ENCODE data around the gene CZIB. TPM values are rescaled to one million over a fixed set of nuclear protein-coding genes. Genes with fewer than 3 reads are reported as not detected.

Gene CZIB
- total and polyA plus RNA-seq, 2 of the 13 experiments (the other 11 are each of a cell fraction or from before 2014, with no cell fraction given), result 49.2 to 67.0 TPM

DNA sequence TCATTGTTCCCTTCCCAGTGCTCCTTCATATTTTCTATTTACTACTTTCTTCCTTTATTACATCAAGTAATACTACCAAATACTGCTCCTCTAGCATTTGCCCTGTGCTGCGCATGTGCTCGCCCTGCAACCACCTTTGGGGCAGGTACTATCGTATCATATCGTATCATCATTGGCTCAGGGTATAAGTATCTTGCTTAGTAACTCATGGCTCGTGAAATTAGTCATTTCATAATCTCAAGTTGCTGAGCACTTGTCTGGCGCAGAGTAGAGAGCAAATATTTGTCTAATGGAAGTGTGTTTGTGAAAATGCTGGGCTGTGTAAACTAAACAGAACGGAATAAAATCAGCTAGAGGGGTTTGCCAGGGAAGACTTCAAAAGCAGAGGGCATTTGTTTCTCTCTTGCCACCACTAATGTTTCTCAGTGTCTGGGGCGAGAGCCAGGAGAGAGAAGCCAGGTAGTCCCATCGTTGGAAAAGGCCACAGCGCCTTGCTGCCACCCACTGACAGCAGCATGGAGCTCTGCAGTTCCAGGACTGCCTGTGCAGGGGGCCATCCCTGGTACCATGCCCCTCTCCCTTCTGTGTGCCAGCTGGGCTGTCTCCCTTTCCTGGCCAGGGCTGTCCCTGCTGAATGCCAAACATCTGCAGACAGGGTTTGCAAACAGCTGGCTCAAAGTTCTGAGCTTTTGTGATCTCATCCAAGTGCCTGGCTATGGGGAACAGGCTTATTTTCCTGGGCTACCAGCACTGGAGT, 43.8 kb downstream of the CZIB start (continued):
- TF ChIP-seq, protein P1, sequence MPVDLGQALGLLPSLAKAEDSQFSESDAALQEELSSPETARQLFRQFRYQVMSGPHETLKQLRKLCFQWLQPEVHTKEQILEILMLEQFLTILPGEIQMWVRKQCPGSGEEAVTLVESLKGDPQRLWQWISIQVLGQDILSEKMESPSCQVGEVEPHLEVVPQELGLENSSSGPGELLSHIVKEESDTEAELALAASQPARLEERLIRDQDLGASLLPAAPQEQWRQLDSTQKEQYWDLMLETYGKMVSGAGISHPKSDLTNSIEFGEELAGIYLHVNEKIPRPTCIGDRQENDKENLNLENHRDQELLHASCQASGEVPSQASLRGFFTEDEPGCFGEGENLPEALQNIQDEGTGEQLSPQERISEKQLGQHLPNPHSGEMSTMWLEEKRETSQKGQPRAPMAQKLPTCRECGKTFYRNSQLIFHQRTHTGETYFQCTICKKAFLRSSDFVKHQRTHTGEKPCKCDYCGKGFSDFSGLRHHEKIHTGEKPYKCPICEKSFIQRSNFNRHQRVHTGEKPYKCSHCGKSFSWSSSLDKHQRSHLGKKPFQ (CRISPR knock-in tag; IDR thresholded peaks at IDR 0.05; ENCODE audit: insufficient replicate concordance), result no peak
- TF ChIP-seq, protein P2, sequence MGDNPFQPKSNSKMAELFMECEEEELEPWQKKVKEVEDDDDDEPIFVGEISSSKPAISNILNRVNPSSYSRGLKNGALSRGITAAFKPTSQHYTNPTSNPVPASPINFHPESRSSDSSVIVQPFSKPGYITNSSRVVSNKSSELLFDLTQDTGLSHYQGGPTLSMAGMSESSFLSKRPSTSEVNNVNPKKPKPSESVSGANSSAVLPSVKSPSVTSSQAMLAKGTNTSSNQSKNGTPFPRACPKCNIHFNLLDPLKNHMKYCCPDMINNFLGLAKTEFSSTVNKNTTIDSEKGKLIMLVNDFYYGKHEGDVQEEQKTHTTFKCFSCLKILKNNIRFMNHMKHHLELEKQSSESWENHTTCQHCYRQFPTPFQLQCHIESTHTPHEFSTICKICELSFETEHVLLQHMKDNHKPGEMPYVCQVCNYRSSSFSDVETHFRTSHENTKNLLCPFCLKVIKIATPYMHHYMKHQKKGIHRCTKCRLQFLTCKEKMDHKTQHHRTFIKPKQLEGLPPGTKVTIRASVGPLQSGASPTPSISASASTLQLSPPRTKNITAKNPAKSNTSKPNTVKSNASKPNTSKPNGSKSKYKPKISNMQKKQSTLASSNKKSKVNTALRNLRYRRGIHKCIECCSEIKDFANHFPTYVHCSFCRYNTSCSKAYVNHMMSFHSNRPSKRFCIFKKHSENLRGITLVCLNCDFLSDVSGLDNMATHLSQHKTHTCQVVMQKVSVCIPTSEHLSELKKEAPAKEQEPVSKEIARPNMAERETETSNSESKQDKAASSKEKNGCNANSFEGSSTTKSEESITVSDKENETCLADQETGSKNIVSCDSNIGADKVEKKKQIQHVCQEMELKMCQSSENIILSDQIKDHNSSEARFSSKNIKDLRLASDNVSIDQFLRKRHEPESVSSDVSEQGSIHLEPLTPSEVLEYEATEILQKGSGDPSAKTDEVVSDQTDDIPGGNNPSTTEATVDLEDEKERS (CRISPR knock-in tag; IDR thresholded peaks at IDR 0.05), result no peak
- TF ChIP-seq ZNF883 (CRISPR knock-in tag; IDR thresholded peaks at IDR 0.05; ENCODE audit: not compliant biosample characterization) (no peak), KMT2A (CRISPR knock-in tag; IDR thresholded peaks at IDR 0.05) (no peak), ZKSCAN5 (CRISPR knock-in tag; IDR thresholded peaks at IDR 0.05) (no peak), SMAD1 (CRISPR knock-in tag; IDR thresholded peaks at IDR 0.05; ENCODE audit: borderline replicate concordance, low read depth) (no peak), ZNF773 (CRISPR knock-in tag; IDR thresholded peaks at IDR 0.05; ENCODE audit: borderline replicate concordance) (0 out of 2 replicates have a peak, but pooled peaks have one; percentile 31), MIER2 (CRISPR knock-in tag; IDR thresholded peaks at IDR 0.05) (no peak), ZBTB1 (CRISPR knock-in tag; IDR thresholded peaks at IDR 0.05; ENCODE audit: borderline replicate concordance) (no peak), DMAP1 (CRISPR knock-in tag; IDR thresholded peaks at IDR 0.05) (no peak), SIN3A (IDR thresholded peaks at IDR 0.05; ENCODE audit: borderline replicate concordance, low read depth, low read length) (no peak), TEAD3 (CRISPR knock-in tag; optimal IDR thresholded peaks at IDR 0.05; ENCODE audit: borderline replicate concordance) (peak; percentile 68)
- TF ChIP-seq, protein P3, sequence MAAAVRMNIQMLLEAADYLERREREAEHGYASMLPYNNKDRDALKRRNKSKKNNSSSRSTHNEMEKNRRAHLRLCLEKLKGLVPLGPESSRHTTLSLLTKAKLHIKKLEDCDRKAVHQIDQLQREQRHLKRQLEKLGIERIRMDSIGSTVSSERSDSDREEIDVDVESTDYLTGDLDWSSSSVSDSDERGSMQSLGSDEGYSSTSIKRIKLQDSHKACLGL (CRISPR knock-in tag; IDR thresholded peaks at IDR 0.05), result no peak
- TF ChIP-seq, protein P4, sequence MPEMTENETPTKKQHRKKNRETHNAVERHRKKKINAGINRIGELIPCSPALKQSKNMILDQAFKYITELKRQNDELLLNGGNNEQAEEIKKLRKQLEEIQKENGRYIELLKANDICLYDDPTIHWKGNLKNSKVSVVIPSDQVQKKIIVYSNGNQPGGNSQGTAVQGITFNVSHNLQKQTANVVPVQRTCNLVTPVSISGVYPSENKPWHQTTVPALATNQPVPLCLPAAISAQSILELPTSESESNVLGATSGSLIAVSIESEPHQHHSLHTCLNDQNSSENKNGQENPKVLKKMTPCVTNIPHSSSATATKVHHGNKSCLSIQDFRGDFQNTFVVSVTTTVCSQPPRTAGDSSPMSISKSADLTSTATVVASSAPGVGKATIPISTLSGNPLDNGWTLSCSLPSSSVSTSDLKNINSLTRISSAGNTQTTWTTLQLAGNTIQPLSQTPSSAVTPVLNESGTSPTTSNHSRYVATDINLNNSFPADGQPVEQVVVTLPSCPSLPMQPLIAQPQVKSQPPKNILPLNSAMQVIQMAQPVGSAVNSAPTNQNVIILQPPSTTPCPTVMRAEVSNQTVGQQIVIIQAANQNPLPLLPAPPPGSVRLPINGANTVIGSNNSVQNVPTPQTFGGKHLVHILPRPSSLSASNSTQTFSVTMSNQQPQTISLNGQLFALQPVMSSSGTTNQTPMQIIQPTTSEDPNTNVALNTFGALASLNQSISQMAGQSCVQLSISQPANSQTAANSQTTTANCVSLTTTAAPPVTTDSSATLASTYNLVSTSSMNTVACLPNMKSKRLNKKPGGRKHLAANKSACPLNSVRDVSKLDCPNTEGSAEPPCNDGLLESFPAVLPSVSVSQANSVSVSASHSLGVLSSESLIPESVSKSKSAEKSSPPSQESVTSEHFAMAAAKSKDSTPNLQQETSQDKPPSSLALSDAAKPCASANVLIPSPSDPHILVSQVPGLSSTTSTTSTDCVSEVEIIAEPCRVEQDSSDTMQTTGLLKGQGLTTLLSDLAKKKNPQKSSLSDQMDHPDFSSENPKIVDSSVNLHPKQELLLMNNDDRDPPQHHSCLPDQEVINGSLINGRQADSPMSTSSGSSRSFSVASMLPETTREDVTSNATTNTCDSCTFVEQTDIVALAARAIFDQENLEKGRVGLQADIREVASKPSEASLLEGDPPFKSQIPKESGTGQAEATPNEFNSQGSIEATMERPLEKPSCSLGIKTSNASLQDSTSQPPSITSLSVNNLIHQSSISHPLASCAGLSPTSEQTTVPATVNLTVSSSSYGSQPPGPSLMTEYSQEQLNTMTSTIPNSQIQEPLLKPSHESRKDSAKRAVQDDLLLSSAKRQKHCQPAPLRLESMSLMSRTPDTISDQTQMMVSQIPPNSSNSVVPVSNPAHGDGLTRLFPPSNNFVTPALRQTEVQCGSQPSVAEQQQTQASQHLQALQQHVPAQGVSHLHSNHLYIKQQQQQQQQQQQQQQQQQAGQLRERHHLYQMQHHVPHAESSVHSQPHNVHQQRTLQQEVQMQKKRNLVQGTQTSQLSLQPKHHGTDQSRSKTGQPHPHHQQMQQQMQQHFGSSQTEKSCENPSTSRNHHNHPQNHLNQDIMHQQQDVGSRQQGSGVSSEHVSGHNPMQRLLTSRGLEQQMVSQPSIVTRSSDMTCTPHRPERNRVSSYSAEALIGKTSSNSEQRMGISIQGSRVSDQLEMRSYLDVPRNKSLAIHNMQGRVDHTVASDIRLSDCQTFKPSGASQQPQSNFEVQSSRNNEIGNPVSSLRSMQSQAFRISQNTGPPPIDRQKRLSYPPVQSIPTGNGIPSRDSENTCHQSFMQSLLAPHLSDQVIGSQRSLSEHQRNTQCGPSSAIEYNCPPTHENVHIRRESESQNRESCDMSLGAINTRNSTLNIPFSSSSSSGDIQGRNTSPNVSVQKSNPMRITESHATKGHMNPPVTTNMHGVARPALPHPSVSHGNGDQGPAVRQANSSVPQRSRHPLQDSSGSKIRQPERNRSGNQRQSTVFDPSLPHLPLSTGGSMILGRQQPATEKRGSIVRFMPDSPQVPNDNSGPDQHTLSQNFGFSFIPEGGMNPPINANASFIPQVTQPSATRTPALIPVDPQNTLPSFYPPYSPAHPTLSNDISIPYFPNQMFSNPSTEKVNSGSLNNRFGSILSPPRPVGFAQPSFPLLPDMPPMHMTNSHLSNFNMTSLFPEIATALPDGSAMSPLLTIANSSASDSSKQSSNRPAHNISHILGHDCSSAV (CRISPR knock-in tag; IDR thresholded peaks at IDR 0.05; ENCODE audit: borderline replicate concordance), result no peak
- TF ChIP-seq, protein P5, sequence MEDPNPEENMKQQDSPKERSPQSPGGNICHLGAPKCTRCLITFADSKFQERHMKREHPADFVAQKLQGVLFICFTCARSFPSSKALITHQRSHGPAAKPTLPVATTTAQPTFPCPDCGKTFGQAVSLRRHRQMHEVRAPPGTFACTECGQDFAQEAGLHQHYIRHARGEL (CRISPR knock-in tag; IDR thresholded peaks at IDR 0.05), result no peak

Measured in HepG2 (cell line).